K562 (cell line): ENCODE data around the gene DNASE2. TPM values are rescaled to one million over a fixed set of nuclear protein-coding genes. Genes with fewer than 3 reads are reported as not detected.
A peak's percentile ranks its signal among the peaks of the same experiment; 100 is the strongest.

Experiments used
- ATAC-seq: fragments of 200-7000 bp; cut with Tn5 transposase; 3 replicates; pipeline ENCODE4 v1.9.1; 2020; ENCODE audit warnings: moderate library complexity
- BruUV-seq: library from RNA; stranded (reverse); fragments of 400-500 nt; replicated peaks from 2 replicates; lab custom pipeline; 2021; lab: Mats Ljungman, UMichigan
- CTCF ChIA-PET: fragments of 300-600 bp; formaldehyde crosslinking; extraction: SDS; loops from one replicate; lab custom pipeline; 2021; ENCODE audit warnings: low intra/inter-chr PET ratio; lab: Yijun Ruan, JAX
- POLR2A ChIA-PET: fragments of 300-600, 350-650 bp; sonication (Branson Sonifier 250); formaldehyde crosslinking; extraction: SDS; loops from one replicate; lab custom pipeline; 2021; ENCODE audit warnings: antibody characterized with exemption, inconsistent platforms; lab: Yijun Ruan, JAX
- DNase-seq, 4 experiments: peaks; one replicate each; pipeline versions ENCODE4 v3.0.0 to v3.0.0-alpha.2; 2011 to 2018; ENCODE audit warnings: low spot score in 3 of 4, mixed read lengths in 3 of 4; ENCODE audit errors: extremely low read depth in 1 of 4
- FAIRE-seq: peaks from 2 replicates; lab custom pipeline; 2011; peaks lifted over from hg19 to GRCh38; lab: Jason Lieb, UNC
- H2AFZ ChIP-seq: 2 replicates; pipeline ENCODE4 v1.6.0; 2011; ENCODE audit warnings: low read depth, low read length, control low read depth, inconsistent platforms
- H3K27ac ChIP-seq: fragments of 200-600 bp; 3 replicates; pipeline ENCODE4 v1.8.0; 2011; ENCODE audit warnings: low read depth, mild to moderate bottlenecking, control low read depth, inconsistent platforms, low read length, moderate library complexity, mixed read lengths; ENCODE audit errors: extremely low read depth
- H3K27me3 ChIP-seq, 2 experiments: fragments of 300-600 bp in 1 of 2; 2 replicates in 1 of 2; 3 replicates in 1 of 2; pipeline versions ENCODE4 v1.6.0 to v1.8.0; 2011; ENCODE audit warnings: inconsistent platforms in 2 of 2, low read length in 2 of 2, mild to moderate bottlenecking in 1 of 2, mixed read lengths in 1 of 2, moderate library complexity in 1 of 2; ENCODE audit not compliant: control insufficient read depth in 2 of 2, insufficient read depth in 2 of 2
- H3K36me3 ChIP-seq: fragments of 300-600 bp; 3 replicates; pipeline ENCODE4 v1.8.0; 2011; ENCODE audit warnings: mild to moderate bottlenecking, low read length, inconsistent platforms; ENCODE audit not compliant: control insufficient read depth, insufficient read depth
- H3K4me1 ChIP-seq, 2 experiments: fragments of 200-600 bp in 1 of 2; replicated peaks in 1 of 2; 2 replicates in 1 of 2; 3 replicates in 1 of 2; pipeline versions ENCODE4 v1.5.1 to v1.8.0; 2011; ENCODE audit warnings: inconsistent platforms in 2 of 2, low read length in 2 of 2, mild to moderate bottlenecking in 1 of 2, mixed read lengths in 1 of 2, moderate library complexity in 1 of 2; ENCODE audit not compliant: control insufficient read depth in 2 of 2, insufficient read depth in 2 of 2
- H3K4me2 ChIP-seq: 2 replicates; pipeline ENCODE4 v1.6.1; 2011; ENCODE audit warnings: low read length, control low read depth, inconsistent platforms, mixed read lengths; ENCODE audit not compliant: insufficient read depth
- H3K4me3 ChIP-seq: fragments of 200-600 bp; sonication (generic), shearing (Covaris generic); 2 replicates; pipeline ENCODE4 v1.5.1; 2016; ENCODE audit warnings: control low read depth, inconsistent platforms
- H3K79me2 ChIP-seq: fragments of 200-600 bp; 3 replicates; pipeline ENCODE4 v1.8.0; 2011; ENCODE audit warnings: low read length, inconsistent platforms; ENCODE audit not compliant: control insufficient read depth, insufficient read depth
- H3K9ac ChIP-seq, 2 experiments: 2 replicates each; pipeline versions ENCODE4 v1.6.0 to v1.6.1; 2011; ENCODE audit warnings: low read depth in 2 of 2, low read length in 2 of 2, control low read depth in 1 of 2, inconsistent platforms in 1 of 2, mild to moderate bottlenecking in 1 of 2, mixed read lengths in 1 of 2; ENCODE audit not compliant: insufficient read depth in 1 of 2
- H3K9me1 ChIP-seq: one replicate; pipeline ENCODE4 v1.6.0; 2011; ENCODE audit warnings: inconsistent platforms, mild to moderate bottlenecking, low read length, moderate library complexity; ENCODE audit not compliant: control insufficient read depth, insufficient read depth
- H3K9me3 ChIP-seq: replicated peaks from 2 replicates; pipeline ENCODE4 v1.5.1; 2011; ENCODE audit warnings: low read depth, low read length, inconsistent platforms; ENCODE audit not compliant: control insufficient read depth, insufficient read depth
- H4K20me1 ChIP-seq: replicated peaks from 2 replicates; pipeline ENCODE4 v1.6.1; 2011; ENCODE audit warnings: low read length, inconsistent platforms, mixed read lengths; ENCODE audit not compliant: control insufficient read depth, insufficient read depth
- CBX5 ChIP-seq: IDR thresholded peaks from 2 replicates; pipeline ENCODE4 v1.6.1; 2014; ENCODE audit warnings: low read depth, borderline replicate concordance
- CREM ChIP-seq: IDR thresholded peaks from 2 replicates; pipeline ENCODE4 v1.6.1; 2014; ENCODE audit warnings: antibody characterized with exemption, low read depth
- CTCF ChIP-seq, 3 experiments: IDR thresholded peaks in 2 of 3; conservative IDR thresholded peaks in 1 of 3; 2 replicates each; pipeline ENCODE4 v1.5.1; 2011 to 2012; ENCODE audit warnings: low read length in 3 of 3, mild to moderate bottlenecking in 3 of 3, control low read depth in 2 of 3, improper control_type of control experiment in 1 of 3, inconsistent platforms in 1 of 3, low read depth in 1 of 3, mixed read lengths in 1 of 3, moderate library complexity in 1 of 3; ENCODE audit not compliant: insufficient read depth in 2 of 3
- EGR1 ChIP-seq: fragments of 450-650 bp; conservative IDR thresholded peaks from 2 replicates; pipeline ENCODE4 v1.6.1; 2017; ENCODE audit warnings: mild to moderate bottlenecking
- KDM2B ChIP-seq: fragments of 250-450 bp; sonication (Bioruptor Pico); IDR thresholded peaks from 2 replicates; pipeline ENCODE4 v1.8.0; 2021; ENCODE audit warnings: mild to moderate bottlenecking, moderate library complexity
- POLR2G ChIP-seq: fragments of 200-400 bp; formaldehyde crosslinking; IDR thresholded peaks from 2 replicates; pipeline ENCODE4 v1.6.1; 2017; ENCODE audit warnings: low read depth, mild to moderate bottlenecking, antibody characterized with exemption, low read length, moderate library complexity
- STAG1 ChIP-seq: sonication (generic); formaldehyde crosslinking; IDR thresholded peaks from 2 replicates; pipeline ENCODE4 v1.5.0; 2020; ENCODE audit warnings: missing genetic modification reagents, borderline replicate concordance
- STAT6 ChIP-seq: sonication (generic); formaldehyde crosslinking; IDR thresholded peaks from 2 replicates; pipeline ENCODE4 v1.8.1; 2023; ENCODE audit warnings: mild to moderate bottlenecking, missing genetic modification reagents
- U2AF1 ChIP-seq: fragments of 200-400 bp; formaldehyde crosslinking; optimal IDR thresholded peaks from 2 replicates; pipeline ENCODE3; 2017; ENCODE audit warnings: mild to moderate bottlenecking, low read depth, low read length, moderate library complexity
- ZBTB7A ChIP-seq: IDR thresholded peaks from 2 replicates; pipeline ENCODE4 v1.6.1; 2011; ENCODE audit warnings: low read depth, mild to moderate bottlenecking, low read length, moderate library complexity, borderline replicate concordance; ENCODE audit not compliant: control insufficient read depth
- WGBS: fragments of 100-300 bp; shearing (Covaris generic); methylation state at CpG from one replicate; pipeline ENCODE4 v1.1.6; 2016; ENCODE audit warnings: low coverage, mixed read lengths; ENCODE audit not compliant: insufficient coverage; ENCODE audit errors: missing lambda C conversion rate; 5-methylcytosine and 5-hydroxymethylcytosine counted together
- in situ Hi-C: fragments of 300-500 bp; cut with MboI; formaldehyde crosslinking; loops from 4 replicates; pipeline ENCODE4 v1.15.0; 2018; ENCODE audit warnings: inconsistent platforms, mixed read lengths
- intact Hi-C: fragments of 100-400 bp; cut with micrococcal nuclease; formaldehyde crosslinking; loops from 2 replicates; pipeline ENCODE4 v1.14.2; 2022
- polyA plus RNA-seq, 8 experiments: library from polyadenylated mRNA; depleted of rRNA in 4 of 8; stranded (reverse) in 5 of 8; unstranded in 3 of 8; fragments of >200 nt; fragmentation: Nextera tagmentation in 2 of 8; fragmentation: Illumina TruSeq in 1 of 8; extraction: Ambion mirVana in 2 of 8; extraction: Trizol in 1 of 8; gene quantifications; 2 replicates each; pipeline versions ENCODE4 v1.2.1 to v1.2.3, GENCODE V29; 2011 to 2014; ENCODE audit warnings: inconsistent platforms in 1 of 8, missing spikeins in 1 of 8
- total RNA-seq, 7 experiments: library from RNA; depleted of rRNA in 6 of 7; stranded (reverse); fragments of >200 nt in 6 of 7; fragmentation: Illumina TruSeq in 2 of 7; extraction: Trizol in 2 of 7; gene quantifications; 2 replicates each; pipeline versions ENCODE4 v1.2.1 to v1.2.3, GENCODE V29; 2011 to 2021; ENCODE audit warnings: low replicate concordance in 1 of 7
- TF ChIP-seq, protein P1 (sequence below): sonication (generic); formaldehyde crosslinking; IDR thresholded peaks from 2 replicates; pipeline ENCODE4 v1.8.0; 2022; ENCODE audit warnings: mild to moderate bottlenecking, missing genetic modification reagents
- TF ChIP-seq, protein P2 (sequence below): fragments of 250-450 bp; sonication (Bioruptor Pico); IDR thresholded peaks from 2 replicates; pipeline ENCODE4 v1.4.0; 2020; ENCODE audit warnings: mild to moderate bottlenecking, moderate library complexity

The DNASE2 gene
- total and polyA plus RNA-seq, 9 of the 15 experiments (the other 6 are each of a cell fraction or from before 2014, with no cell fraction given) = 4.4 to 27.0 (median 20.2) TPM

GRCh38 chr19:12847159-12848139, 33.8 kb downstream of the DNASE2 start:
- intact Hi-C loops = loop anchor here (2.0 kb wide), 1 partner anchor 131 kb away; no protein-coding TSS in a partner anchor
- Histone ChIP-seq H3K4me1 (peaks cover 8 to 19% of the 10 kb centered on the region in 2 experiments; a peak in 4 of 5 replicates), H4K20me1 (no peaks in the 10 kb centered on the region), H3K27ac (no peak overlapping the region), H3K9me3 (no peaks in the 10 kb centered on the region), H3K4me3 (no peak overlapping the region), H3K27me3 (no peaks in the 10 kb centered on the region), H3K9me1 (peaks cover 7% of the 10 kb centered on the region), H3K79me2 (no peaks in the 10 kb centered on the region), H2AFZ (peak overlapping the region; percentile 58), H3K9ac (peak overlapping the region in 1 of 2 experiments; percentile 80; a peak in 2 of 4 replicates), H3K36me3 (peaks cover 24% of the 10 kb centered on the region; the same call in 2 of the 3 replicates), H3K4me2 (peak overlapping the region; percentile 54)
- peak; percentile 100 for ATAC-seq
- ChIA-PET CTCF (interaction anchor here (0.6 to 1.4 kb wide), 9 partner anchors 23 to 244 kb away, joined by 3 to 6 read pairs (median 3); partner anchors contain the start of gene HOOK2), POLR2A (interaction anchor here (0.5 to 1.3 kb wide), 9 partner anchors 33 to 1470 kb away, joined by 3 to 4 read pairs (median 3); no protein-coding TSS in a partner anchor)
- DNase-seq = peak; percentile 88 to 93 (median 90)
- in situ Hi-C loops = loop anchor here (5.0 kb wide), 1 partner anchor 80 kb away; no protein-coding TSS in a partner anchor
- no TSS peak for BruUV-seq
- peak; percentile 66 for FAIRE-seq
- 31% methylated on average over 49 of the region's 69 CpGs for WGBS
- TF ChIP-seq KDM2B (CRISPR knock-in tag) (no peak), CREM (peak; percentile 70), POLR2G (peak; percentile 16; the same call in 1 of the 2 replicates), U2AF1 (no peak), STAT6 (CRISPR knock-in tag) (no peak), CTCF (IDR thresholded peaks at IDR 0.05 in 2 of 3, conservative IDR thresholded peaks at IDR 0.05 in 1 of 3; ENCODE audit: insufficient read depth in 2 of 3, low read depth in 1 of 3, low read length in 3 of 3) (peak; percentile 97 to 98 (median 97)), EGR1 (peak; percentile 41), ZBTB7A (peak; percentile 94), CBX5 (peak; percentile 70; the same call in 1 of the 2 replicates), STAG1 (CRISPR knock-in tag) (peak; percentile 89; the same call in 1 of the 2 replicates)
- TF ChIP-seq, protein P1, sequence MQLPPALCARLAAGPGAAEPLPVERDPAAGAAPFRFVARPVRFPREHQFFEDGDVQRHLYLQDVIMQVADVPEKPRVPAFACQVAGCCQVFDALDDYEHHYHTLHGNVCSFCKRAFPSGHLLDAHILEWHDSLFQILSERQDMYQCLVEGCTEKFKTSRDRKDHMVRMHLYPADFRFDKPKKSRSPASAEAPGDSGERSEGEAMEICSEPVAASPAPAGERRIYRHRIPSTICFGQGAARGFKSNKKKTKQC (CRISPR knock-in tag) = peak; percentile 68; the same call in 1 of the 2 replicates
- TF ChIP-seq, protein P2, sequence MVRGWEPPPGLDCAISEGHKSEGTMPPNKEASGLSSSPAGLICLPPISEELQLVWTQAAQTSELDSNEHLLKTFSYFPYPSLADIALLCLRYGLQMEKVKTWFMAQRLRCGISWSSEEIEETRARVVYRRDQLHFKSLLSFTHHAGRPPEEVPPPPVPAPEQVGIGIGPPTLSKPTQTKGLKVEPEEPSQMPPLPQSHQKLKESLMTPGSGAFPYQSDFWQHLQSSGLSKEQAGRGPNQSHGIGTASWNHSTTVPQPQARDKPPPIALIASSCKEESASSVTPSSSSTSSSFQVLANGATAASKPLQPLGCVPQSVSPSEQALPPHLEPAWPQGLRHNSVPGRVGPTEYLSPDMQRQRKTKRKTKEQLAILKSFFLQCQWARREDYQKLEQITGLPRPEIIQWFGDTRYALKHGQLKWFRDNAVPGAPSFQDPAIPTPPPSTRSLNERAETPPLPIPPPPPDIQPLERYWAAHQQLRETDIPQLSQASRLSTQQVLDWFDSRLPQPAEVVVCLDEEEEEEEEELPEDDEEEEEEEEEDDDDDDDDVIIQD (CRISPR knock-in tag) = no peak
